Vagina (tissue), 2 donors: ENCODE measurements around the gene TPCN2. TPM values are rescaled to one million over a fixed set of nuclear protein-coding genes. Genes with fewer than 3 reads are reported as not detected.
A peak's percentile ranks its signal among the peaks of the same experiment; 100 is the strongest.

Experiments
- DNase-seq, 2 donors: peaks; one replicate each; pipeline ENCODE4 v3.0.0-alpha.2; 2017; ENCODE audit errors: extremely low spot score in 2 of 2
- H3K27ac ChIP-seq: fragments of 200-600 bp; sonication (generic); one replicate; pipeline ENCODE4 v1.5.1; 2019
- H3K27me3 ChIP-seq: fragments of 200-600 bp; sonication (generic); one replicate; pipeline ENCODE4 v1.5.1; 2019
- H3K36me3 ChIP-seq, 2 donors: fragments of 200-600 bp; sonication (generic); one replicate each; pipeline ENCODE4 v1.5.1; 2017 to 2019
- H3K4me1 ChIP-seq: fragments of 200-600 bp; sonication (generic); one replicate; pipeline ENCODE4 v1.5.1; 2019
- H3K4me3 ChIP-seq, 2 donors: fragments of 200-600 bp; sonication (generic); 1 replicate in 1 of 2; 2 replicates in 1 of 2; pipeline ENCODE4 v1.5.1; 2016 to 2019
- H3K9me3 ChIP-seq: fragments of 200-600 bp; sonication (generic); one replicate; pipeline ENCODE4 v1.5.1; 2019
- CTCF ChIP-seq, 3 experiments: fragments of 450-650 bp in 2 of 3; fragments of 200-600 bp in 1 of 3; sonication (generic) in 1 of 3; IDR thresholded peaks; one replicate each; pipeline ENCODE4 v1.5.1; 2017 to 2019; ENCODE audit warnings: antibody characterized with exemption in 3 of 3, mild to moderate bottlenecking in 2 of 3, moderate library complexity in 2 of 3
- POLR2A ChIP-seq, 2 donors: fragments of 450-650 bp; IDR thresholded peaks; one replicate each; pipeline ENCODE4 v1.6.1; 2017; ENCODE audit warnings: antibody characterized with exemption in 2 of 2, mild to moderate bottlenecking in 2 of 2, moderate library complexity in 2 of 2
- POLR2AphosphoS5 ChIP-seq, 2 donors: sonication (generic); formaldehyde crosslinking; IDR thresholded peaks; one replicate each; pipeline ENCODE4 v1.9.0; 2017; ENCODE audit warnings: antibody characterized with exemption in 2 of 2, mild to moderate bottlenecking in 2 of 2, low read depth in 1 of 2; ENCODE audit not compliant: insufficient read depth in 1 of 2
- intact Hi-C: fragments of 100-400 bp; cut with DNase I; formaldehyde crosslinking; loops from one replicate; pipeline ENCODE4 v1.15.1; 2023
- total RNA-seq: library from RNA; depleted of rRNA; stranded (reverse); fragments of >200 nt; gene quantifications from one replicate; pipeline ENCODE4 v1.2.3, GENCODE V29; 2016

Gene TPCN2
- total RNA-seq, 1 donor from 2014 or later, result 21.1 TPM

GRCh38 chr11:69097263-69097662, 48.5 kb downstream of the TPCN2 start:
- intact Hi-C loops, result no loop called here
- no peak for DNase-seq
- TF ChIP-seq POLR2AphosphoS5 (IDR thresholded peaks at IDR 0.05; ENCODE audit: insufficient read depth in 1 of 2, low read depth in 1 of 2) (no peak), POLR2A (IDR thresholded peaks at IDR 0.05) (no peak), CTCF (IDR thresholded peaks at IDR 0.05) (no peak)
- Histone ChIP-seq H3K9me3 (no peaks in the 10 kb centered on the region), H3K4me1 (peaks cover 20% of the 10 kb centered on the region), H3K27me3 (no peaks in the 10 kb centered on the region), H3K36me3 (peaks cover 0 to 5% of the 10 kb centered on the region in 2 donors), H3K4me3 (no peak overlapping the region), H3K27ac (no peak overlapping the region)

- Histone ChIP-seq H3K4me3 (no peak overlapping the region), H3K4me1 (peaks cover 17% of the 10 kb centered on the region), H3K27me3 (no peaks in the 10 kb centered on the region), H3K9me3 (no peaks in the 10 kb centered on the region), H3K27ac (no peak overlapping the region), H3K36me3 (no peaks in the 10 kb centered on the region)
- TF ChIP-seq POLR2AphosphoS5 (IDR thresholded peaks at IDR 0.05; ENCODE audit: insufficient read depth in 1 of 2, low read depth in 1 of 2) (no peak), POLR2A (IDR thresholded peaks at IDR 0.05) (no peak), CTCF (IDR thresholded peaks at IDR 0.05) (no peak)
- intact Hi-C loops, result no loop called here
- no peak for DNase-seq
Measured at GRCh38 chr11:69099180-69099579, 50.4 kb downstream of the TPCN2 start.

- DNase-seq, result no peak
- intact Hi-C loops, result no loop called here
- Histone ChIP-seq H3K36me3 (no peaks in the 10 kb centered on the region), H3K4me3 (no peak overlapping the region), H3K9me3 (no peaks in the 10 kb centered on the region), H3K4me1 (peaks cover 14% of the 10 kb centered on the region), H3K27ac (no peak overlapping the region), H3K27me3 (no peaks in the 10 kb centered on the region)
- no peak for TF ChIP-seq POLR2AphosphoS5 (IDR thresholded peaks at IDR 0.05; ENCODE audit: insufficient read depth in 1 of 2, low read depth in 1 of 2)
- TF ChIP-seq CTCF (IDR thresholded peaks at IDR 0.05), result no peak
- no peak for TF ChIP-seq POLR2A (IDR thresholded peaks at IDR 0.05)
Measured at GRCh38 chr11:69100454-69101114, 51.9 kb downstream of the TPCN2 start.

- intact Hi-C loops, result no loop called here
- H3K9me3 ChIP-seq, result no peaks in the 10 kb centered on the region
- no peak overlapping the region for H3K4me3 ChIP-seq
- no peaks in the 10 kb centered on the region for H3K36me3 ChIP-seq
- no peak overlapping the region for H3K27ac ChIP-seq
- peaks cover 21% of the 10 kb centered on the region for H3K4me1 ChIP-seq
- no peaks in the 10 kb centered on the region for H3K27me3 ChIP-seq
- TF ChIP-seq POLR2AphosphoS5 (IDR thresholded peaks at IDR 0.05; ENCODE audit: insufficient read depth in 1 of 2, low read depth in 1 of 2) (peak in 1 of 2 donors; percentile 53), POLR2A (IDR thresholded peaks at IDR 0.05) (no peak), CTCF (IDR thresholded peaks at IDR 0.05) (peak; percentile 76 to 89 (median 79))
- DNase-seq, result no peak
Measured at GRCh38 chr11:69101115-69101791, 52.5 kb downstream of the TPCN2 start.
